Amniotic epithelial cell (primary cell): ENCODE results near the gene ENTPD8.

Source experiments
- DNase-seq: peaks from one replicate; pipeline ENCODE4 v3.0.0-alpha.2; 2010; ENCODE audit warnings: low read depth

The ENTPD8 gene

GRCh38 chr9:137431416-137431931 is 9.7 kb downstream of the ENTPD8 start:
- DNase-seq = no peak

- DNase-seq = no peak
Measured at GRCh38 chr9:137430723-137431415, 10.3 kb downstream of the ENTPD8 start.

- no peak for DNase-seq
Measured at GRCh38 chr9:137429974-137430722, 11.0 kb downstream of the ENTPD8 start.

GRCh38 chr9:137429546-137429890 is 11.6 kb downstream of the ENTPD8 start:
- DNase-seq = no peak

DNA sequence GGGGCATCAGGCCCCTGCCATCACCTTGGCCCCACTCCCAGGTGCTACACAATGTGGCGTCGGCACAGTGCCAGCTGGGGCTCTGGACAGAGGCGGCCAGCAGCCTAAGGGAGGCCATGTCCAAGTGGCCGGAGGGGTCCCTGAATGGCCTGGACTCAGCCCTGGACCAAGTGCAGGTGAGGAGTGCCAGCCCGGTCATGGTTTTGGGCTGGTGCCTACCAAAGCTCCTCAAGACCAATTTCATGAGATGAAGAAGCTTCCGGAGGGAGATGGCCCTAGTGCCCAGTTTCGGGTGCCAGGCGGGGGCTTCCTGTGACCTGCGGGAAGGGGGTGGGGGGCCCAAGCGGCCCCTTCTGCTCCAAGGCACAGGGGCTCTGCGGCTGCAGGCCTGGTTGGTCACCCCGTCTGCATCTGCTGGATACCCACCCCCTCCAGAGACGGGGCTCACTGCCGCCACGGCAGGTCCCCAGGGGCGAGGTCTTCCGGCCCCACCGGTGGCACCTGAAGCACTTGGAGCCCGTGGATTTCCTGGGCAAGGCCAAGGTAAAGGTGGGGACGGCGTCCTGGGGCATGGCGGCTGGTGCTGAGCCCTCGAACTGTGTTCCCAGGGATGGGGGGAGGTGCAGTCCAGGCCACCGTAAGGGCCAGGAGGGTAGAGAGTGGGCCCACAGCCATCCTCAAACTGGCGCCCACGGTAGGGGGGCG is 12.2 kb downstream of the ENTPD8 start:
- no peak for DNase-seq

DNA sequence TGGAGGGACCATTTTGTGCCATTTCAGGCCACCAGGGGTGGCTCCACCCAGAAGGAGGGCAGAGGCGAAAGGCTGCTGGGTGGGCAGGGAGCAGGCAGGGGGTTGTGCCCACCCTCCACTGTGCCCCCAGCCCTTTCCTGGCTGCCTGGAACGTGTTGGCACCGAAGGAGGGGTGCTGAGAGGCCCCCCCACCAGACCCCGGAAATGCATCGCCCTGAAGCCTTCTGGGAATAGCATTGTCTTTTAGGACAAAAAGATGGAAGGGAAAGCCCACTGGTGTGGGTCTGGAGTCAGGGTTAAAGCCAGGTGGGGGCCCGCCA is 12.9 kb downstream of the ENTPD8 start:
- DNase-seq = no peak

- no peak for DNase-seq
Measured at GRCh38 chr9:137427454-137428310, 13.5 kb downstream of the ENTPD8 start.

- DNase-seq = no peak
Measured at GRCh38 chr9:137426018-137426681, 15.0 kb downstream of the ENTPD8 start.

DNA sequence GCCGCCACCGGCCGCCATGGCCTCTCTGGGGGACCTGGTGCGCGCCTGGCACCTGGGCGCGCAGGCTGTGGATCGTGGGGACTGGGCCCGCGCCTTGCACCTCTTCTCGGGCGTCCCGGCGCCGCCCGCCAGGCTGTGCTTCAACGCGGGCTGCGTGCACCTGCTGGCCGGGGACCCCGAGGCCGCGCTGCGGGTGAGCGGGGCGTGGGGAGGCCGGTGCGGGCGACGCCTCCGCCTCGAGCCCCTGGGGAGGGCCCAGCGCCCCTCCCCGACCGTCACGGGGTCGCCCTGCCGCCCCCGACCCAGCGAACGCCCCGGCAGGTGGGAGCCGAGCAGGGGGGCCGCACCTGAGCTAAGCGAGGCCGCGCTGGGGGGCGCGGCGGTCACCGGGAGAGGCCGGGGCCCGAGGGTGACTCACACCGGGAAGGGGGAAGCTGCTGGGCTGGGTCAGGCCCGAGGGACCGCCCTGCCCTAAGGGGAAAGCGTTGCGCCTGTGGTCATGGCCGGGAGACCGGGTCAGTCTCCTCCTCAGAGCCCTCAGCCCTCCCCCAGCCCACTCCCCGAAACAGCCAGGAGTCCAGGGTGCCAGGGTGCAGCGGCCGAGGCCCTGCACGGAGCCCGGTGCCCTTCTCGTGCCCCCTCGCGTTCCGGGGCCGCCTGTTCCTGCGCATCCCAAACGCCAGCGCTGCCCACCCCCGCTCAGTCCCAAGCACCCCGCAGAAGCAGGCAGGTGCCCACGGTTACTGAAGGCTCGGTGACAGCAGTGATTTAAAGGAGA is 17.5 kb downstream of the ENTPD8 start:
- no peak for DNase-seq

DNA sequence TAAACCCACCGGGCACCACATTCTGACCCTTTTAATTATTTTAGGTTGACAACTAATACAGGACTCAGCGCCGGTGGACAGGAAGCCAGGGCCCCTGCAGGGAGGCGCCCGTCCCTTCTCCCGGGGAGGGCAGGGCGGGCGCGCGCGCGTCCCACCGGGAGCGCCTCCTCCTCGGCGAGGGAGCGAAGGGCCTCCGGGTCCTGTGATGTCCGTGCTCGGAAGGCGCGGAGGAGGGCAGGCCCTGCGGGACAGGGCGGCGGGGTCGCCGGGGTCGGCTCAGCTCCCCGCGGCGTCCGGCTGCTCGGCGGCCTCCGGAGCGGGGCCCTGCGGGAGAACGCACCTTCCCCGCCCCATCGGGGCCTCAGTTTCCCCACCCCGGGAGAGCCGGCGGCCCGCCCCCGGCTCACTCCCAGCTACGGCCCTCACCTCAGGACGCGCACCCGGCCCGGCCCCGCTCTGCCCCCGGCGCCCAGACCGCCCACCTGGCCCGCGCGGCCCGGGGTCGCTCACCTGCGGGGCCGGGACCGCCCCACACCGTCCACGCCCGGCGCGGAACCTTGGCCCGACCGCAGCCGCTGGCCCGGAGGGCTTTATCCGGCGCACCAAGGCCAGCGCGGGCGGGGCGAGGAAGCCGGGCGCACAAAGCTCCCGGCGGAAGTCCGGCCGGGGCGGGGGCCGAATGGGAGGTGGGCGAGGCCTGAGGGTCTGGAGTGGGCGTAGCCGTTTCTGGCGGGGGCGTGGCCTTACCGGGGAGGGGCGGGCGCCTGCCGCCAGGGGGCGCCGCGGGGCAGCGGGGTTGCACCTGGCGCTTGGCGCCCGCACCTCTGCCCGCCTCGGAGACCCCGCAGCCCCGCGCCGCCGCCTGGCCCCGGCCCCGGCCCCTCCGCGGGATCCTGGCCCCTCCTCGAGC is 18.3 kb downstream of the ENTPD8 start, which contains the start of the genes EXD3 and NOXA1:
EXD3 (minus strand) TSS at position 559 of the 910 bp plus-strand sequence. CDS start 27,805 bp downstream, outside the sequence.
NOXA1 (plus strand) TSS at position 790 of the 910 bp plus-strand sequence. CDS start 137 bp downstream, outside the sequence.
- peak; percentile 83 for DNase-seq

DNA sequence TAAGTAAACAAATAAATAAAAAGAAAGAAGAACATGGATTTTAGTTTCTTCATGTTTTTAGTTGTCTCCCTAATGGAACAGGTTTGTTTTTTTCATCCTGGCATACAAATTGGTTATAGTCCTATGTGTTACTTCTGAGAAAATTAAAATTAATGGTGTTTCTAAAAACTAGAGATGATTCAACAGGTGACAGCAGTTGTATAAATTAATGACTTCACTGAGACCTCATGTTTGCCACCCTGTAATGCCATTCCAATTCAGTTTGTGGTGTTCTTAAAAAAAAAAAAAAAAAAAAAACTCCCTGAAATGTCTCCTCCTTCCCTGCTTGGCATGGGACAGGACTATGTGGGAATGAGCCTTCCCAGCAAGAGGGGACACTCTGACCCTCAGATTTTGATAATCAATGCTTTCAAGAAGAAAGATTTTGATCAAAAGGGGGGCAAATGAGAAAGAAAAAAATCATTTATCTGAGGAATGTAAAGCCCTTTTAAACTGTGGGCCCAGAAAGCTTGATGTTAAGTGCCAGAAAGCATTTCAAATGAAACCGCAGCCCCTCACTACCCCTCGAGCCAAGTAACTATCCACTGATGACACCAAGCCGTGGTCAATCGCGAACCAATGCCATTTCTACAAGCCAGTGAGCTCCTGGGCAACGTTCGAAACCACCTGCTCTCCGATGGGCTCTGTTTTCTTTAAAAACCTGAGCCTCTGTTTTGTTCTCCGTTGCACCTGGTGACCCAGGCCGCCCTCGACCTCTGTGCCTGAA is 19.1 kb downstream of the ENTPD8 start:
- DNase-seq = no peak

GRCh38 chr9:137417161-137418021 is 23.8 kb downstream of the ENTPD8 start:
- no peak for DNase-seq

- DNase-seq = no peak
Measured at GRCh38 chr9:137416563-137417151, 24.5 kb downstream of the ENTPD8 start.

DNA sequence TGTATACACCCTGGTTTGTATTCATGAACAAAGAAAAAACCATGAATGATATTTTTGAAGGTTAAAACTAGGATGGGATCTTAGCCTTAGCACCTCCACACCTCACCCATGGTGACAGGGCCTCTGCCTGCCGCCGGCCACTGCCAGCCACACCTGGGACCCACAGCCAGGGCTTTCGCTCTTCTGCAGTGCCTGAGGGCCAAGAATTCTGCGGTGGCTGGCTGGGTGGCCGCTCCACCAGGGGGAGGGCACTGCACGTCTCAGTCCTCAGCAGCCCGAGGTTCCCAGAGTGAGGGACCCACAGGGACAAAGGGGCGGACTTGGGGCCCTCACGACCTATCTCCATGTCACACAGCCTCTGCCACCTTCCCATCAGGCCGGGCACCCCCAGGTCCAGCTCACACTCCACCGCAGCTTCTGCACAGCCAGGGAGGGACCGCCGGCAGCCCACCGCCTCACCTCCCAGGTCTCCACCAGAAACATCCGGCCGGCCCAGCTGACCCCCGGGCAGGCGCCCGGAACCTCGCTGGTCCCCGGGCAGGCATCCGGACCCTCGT is 25.1 kb downstream of the ENTPD8 start:
- no peak for DNase-seq

- DNase-seq = no peak
Measured at GRCh38 chr9:137415451-137415850, 25.7 kb downstream of the ENTPD8 start.

DNA sequence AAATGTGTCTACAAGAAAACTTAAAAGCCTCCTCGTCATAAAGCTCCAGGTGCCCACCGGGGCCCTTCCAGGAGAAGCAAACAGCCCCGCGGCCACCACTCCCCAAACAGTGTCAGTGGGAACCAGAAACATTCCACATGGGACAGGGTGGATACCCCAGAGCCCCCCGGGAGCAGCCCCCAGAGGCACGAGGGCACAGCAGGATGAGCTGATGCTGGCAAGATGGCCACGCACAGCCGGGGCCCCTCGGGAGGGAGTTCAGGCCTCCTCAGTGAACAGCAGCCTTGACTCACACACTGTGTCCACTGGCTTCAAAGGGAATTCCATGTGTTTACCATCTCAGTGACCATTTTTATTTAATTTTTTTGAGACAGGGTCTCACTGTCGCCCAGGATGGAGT is 28.7 kb downstream of the ENTPD8 start:
- DNase-seq = peak; percentile 13
